ENCODE measurements around the gene RUBCNL. TPM values are rescaled to one million over a fixed set of nuclear protein-coding genes. Genes with fewer than 3 reads are reported as not detected.
A peak's percentile ranks its signal among the peaks of the same experiment; 100 is the strongest.

The RUBCNL gene
- total RNA-seq, 4 donors from 2014 or later = 2.0 to 18.3 (median 5.0) TPM

GRCh38 chr13:46388308-46388707 lies 1.3 kb upstream of the RUBCNL start:
- Histone ChIP-seq H3K4me3 (no peak overlapping the region), H3K27ac (no peak overlapping the region), H3K9me3 (no peaks in the 10 kb centered on the region), H3K27me3 (peaks cover 0 to 10% of the 10 kb centered on the region in 2 donors), H3K4me1 (peaks cover 0 to 61% (median 29%) of the 10 kb centered on the region in 4 donors), H3K36me3 (no peaks in the 10 kb centered on the region)
- no peak for DNase-seq (ENCODE audit: low spot score in 2 of 2)
- TF ChIP-seq POLR2A (IDR thresholded peaks at IDR 0.05) (no peak), CTCF (IDR thresholded peaks at IDR 0.05) (no peak), EP300 (IDR thresholded peaks at IDR 0.05) (no peak)
- WGBS, 2 donors = 85 to 92% methylated on average over 6 of the region's 6 CpGs

GRCh38 chr13:46386392-46387063 lies 524 bp downstream of the RUBCNL start:
- peak overlapping the region; percentile 32 to 62 (median 58) for H3K4me3 ChIP-seq
- no peak for TF ChIP-seq EP300 (IDR thresholded peaks at IDR 0.05)
- TF ChIP-seq POLR2A (IDR thresholded peaks at IDR 0.05) = no peak
- TF ChIP-seq CTCF (IDR thresholded peaks at IDR 0.05) = no peak
- peak overlapping the region in 3 of 4 donors; percentile 60 to 70 (median 61) for H3K27ac ChIP-seq
- DNase-seq (ENCODE audit: low spot score in 2 of 2) = no peak
- no peaks in the 10 kb centered on the region for H3K9me3 ChIP-seq
- H3K27me3 ChIP-seq = peaks cover 0 to 10% of the 10 kb centered on the region in 2 donors
- 4 to 7% methylated on average over 37 of the region's 37 CpGs for WGBS, 2 donors
- no peaks in the 10 kb centered on the region for H3K36me3 ChIP-seq
- H3K4me1 ChIP-seq = peaks cover 0 to 61% (median 29%) of the 10 kb centered on the region in 4 donors

GRCh38 chr13:46385946-46386345 lies 1.1 kb downstream of the RUBCNL start:
- peak overlapping the region in 3 of 4 donors; percentile 57 to 62 (median 59) for H3K4me3 ChIP-seq
- peaks cover 0 to 10% of the 10 kb centered on the region in 2 donors for H3K27me3 ChIP-seq
- H3K36me3 ChIP-seq = no peaks in the 10 kb centered on the region
- H3K4me1 ChIP-seq = peaks cover 0 to 58% (median 26%) of the 10 kb centered on the region in 4 donors
- no peaks in the 10 kb centered on the region for H3K9me3 ChIP-seq
- peak overlapping the region in 2 of 4 donors; percentile 61 to 70 for H3K27ac ChIP-seq
- TF ChIP-seq EP300 (IDR thresholded peaks at IDR 0.05) = no peak
- no peak for TF ChIP-seq POLR2A (IDR thresholded peaks at IDR 0.05)
- TF ChIP-seq CTCF (IDR thresholded peaks at IDR 0.05) = no peak
- WGBS, 2 donors = 32 to 38% methylated on average over 10 of the region's 10 CpGs
- no peak for DNase-seq (ENCODE audit: low spot score in 2 of 2)

- H3K27ac ChIP-seq = peak overlapping the region in 1 of 4 donors; percentile 24
- TF ChIP-seq CTCF (IDR thresholded peaks at IDR 0.05) = no peak
- no peak for TF ChIP-seq POLR2A (IDR thresholded peaks at IDR 0.05)
- TF ChIP-seq EP300 (IDR thresholded peaks at IDR 0.05) = no peak
- no peaks in the 10 kb centered on the region for H3K36me3 ChIP-seq
- no peak overlapping the region for H3K4me3 ChIP-seq
- no peak for DNase-seq (ENCODE audit: low spot score in 2 of 2)
- H3K4me1 ChIP-seq = peaks cover 0 to 32% (median 10%) of the 10 kb centered on the region in 4 donors
- no peaks in the 10 kb centered on the region for H3K9me3 ChIP-seq
- H3K27me3 ChIP-seq = peaks cover 0 to 10% of the 10 kb centered on the region in 2 donors
Measured at GRCh38 chr13:46383383-46383782, 3.7 kb downstream of the RUBCNL start.

- 80 to 87% methylated on average over 3 of the region's 3 CpGs for WGBS, 2 donors
- no peak overlapping the region for H3K27ac ChIP-seq
- no peaks in the 10 kb centered on the region for H3K36me3 ChIP-seq
- H3K4me1 ChIP-seq = peaks cover 0 to 24% (median 7%) of the 10 kb centered on the region in 4 donors
- peaks cover 0 to 3% of the 10 kb centered on the region in 2 donors for H3K27me3 ChIP-seq
- no peaks in the 10 kb centered on the region for H3K9me3 ChIP-seq
- DNase-seq (ENCODE audit: low spot score in 2 of 2) = no peak
- no peak overlapping the region for H3K4me3 ChIP-seq
- TF ChIP-seq POLR2A (IDR thresholded peaks at IDR 0.05) (no peak), CTCF (IDR thresholded peaks at IDR 0.05) (no peak)
Measured at GRCh38 chr13:46382224-46382623, 4.8 kb downstream of the RUBCNL start.

All from tibial nerve (tissue), 4 donors.